HepG2 (cell line): ENCODE measurements around the gene ZMYND8. TPM values are rescaled to one million over a fixed set of nuclear protein-coding genes. Genes with fewer than 3 reads are reported as not detected.
A peak's percentile ranks its signal among the peaks of the same experiment; 100 is the strongest.

ENCODE experiments used
- CC2D1A ChIP-seq: sonication (generic); formaldehyde crosslinking; IDR thresholded peaks from 2 replicates; pipeline ENCODE4 v1.8.1; 2023; ENCODE audit warnings: mild to moderate bottlenecking, missing genetic modification reagents
- DPF2 ChIP-seq: sonication (generic); formaldehyde crosslinking; IDR thresholded peaks from 2 replicates; pipeline ENCODE4 v1.4.0; 2020; ENCODE audit warnings: mild to moderate bottlenecking, low read depth, missing genetic modification reagents, borderline replicate concordance
- HDAC6 ChIP-seq: fragments of 200-600 bp; sonication (generic); IDR thresholded peaks from 2 replicates; pipeline ENCODE4 v1.7.0; 2017; ENCODE audit warnings: mild to moderate bottlenecking, antibody characterized with exemption, low read length, low read depth
- JARID2 ChIP-seq: sonication (generic); formaldehyde crosslinking; IDR thresholded peaks from 2 replicates; pipeline ENCODE4 v1.8.1; 2023; ENCODE audit warnings: missing genetic modification reagents, inconsistent platforms; ENCODE audit not compliant: insufficient replicate concordance
- KDM1A ChIP-seq: IDR thresholded peaks from 2 replicates; pipeline ENCODE4 v1.6.1; 2016; ENCODE audit warnings: missing compliant biosample characterization
- KLF12 ChIP-seq: sonication (generic); formaldehyde crosslinking; IDR thresholded peaks from 2 replicates; pipeline ENCODE4 v1.4.0; 2020; ENCODE audit warnings: missing genetic modification reagents, borderline replicate concordance
- NFATC3 ChIP-seq: sonication (generic); formaldehyde crosslinking; IDR thresholded peaks from 2 replicates; pipeline ENCODE4 v1.5.1; 2020; ENCODE audit warnings: mild to moderate bottlenecking, missing genetic modification reagents
- RARA ChIP-seq: IDR thresholded peaks from 2 replicates; pipeline ENCODE4 v1.6.1; 2016; ENCODE audit warnings: missing genetic modification reagents, missing compliant biosample characterization
- SNAI1 ChIP-seq: sonication (generic); formaldehyde crosslinking; IDR thresholded peaks from 2 replicates; pipeline ENCODE4 v1.5.0; 2020; ENCODE audit warnings: mild to moderate bottlenecking, missing genetic modification reagents, borderline replicate concordance
- TGIF2 ChIP-seq: IDR thresholded peaks from 2 replicates; pipeline ENCODE4 v1.6.1; 2016; ENCODE audit warnings: control low read depth, missing compliant biosample characterization
- TOPORS ChIP-seq: sonication (generic); formaldehyde crosslinking; IDR thresholded peaks from 2 replicates; pipeline ENCODE4 v1.8.0; 2023; ENCODE audit warnings: mild to moderate bottlenecking, missing genetic modification reagents
- ZFP82 ChIP-seq: sonication (generic); formaldehyde crosslinking; IDR thresholded peaks from 2 replicates; pipeline ENCODE4 v1.5.1; 2020; ENCODE audit warnings: mild to moderate bottlenecking, missing genetic modification reagents, borderline replicate concordance
- polyA plus RNA-seq, 8 experiments: library from polyadenylated mRNA; depleted of rRNA in 3 of 8; stranded (reverse) in 7 of 8; unstranded in 1 of 8; fragments of >200 nt; fragmentation: Illumina TruSeq in 4 of 8; extraction: Trizol in 4 of 8; gene quantifications; 2 replicates each; pipeline versions ENCODE4 v1.2.1 to v1.2.3, GENCODE V29; 2011 to 2016; ENCODE audit warnings: low read depth in 4 of 8, missing spikeins in 1 of 8, mixed read lengths in 1 of 8; ENCODE audit not compliant: insufficient read depth in 1 of 8
- total RNA-seq, 5 experiments: library from RNA; depleted of rRNA; stranded (reverse); fragments of >200 nt; fragmentation: Illumina TruSeq; extraction: Trizol; gene quantifications; 2 replicates each; pipeline ENCODE4 v1.2.3, GENCODE V29; 2016; ENCODE audit warnings: low read depth in 1 of 5
- TF ChIP-seq, protein P1 (sequence below): IDR thresholded peaks from 2 replicates; pipeline ENCODE4 v1.6.1; 2016; ENCODE audit warnings: low read depth, control low read depth
- TF ChIP-seq, protein P2 (sequence below): sonication (generic); formaldehyde crosslinking; IDR thresholded peaks from 2 replicates; pipeline ENCODE4 v1.4.0; 2020; ENCODE audit warnings: missing genetic modification reagents
- TF ChIP-seq, protein P3 (sequence below): IDR thresholded peaks from 2 replicates; pipeline ENCODE4 v1.6.1; 2016; ENCODE audit warnings: low read depth, borderline replicate concordance
- TF ChIP-seq, protein P4 (sequence below): sonication (generic); formaldehyde crosslinking; IDR thresholded peaks from 2 replicates; pipeline ENCODE4 v1.8.0; 2022; ENCODE audit warnings: low read depth, missing genetic modification reagents

The ZMYND8 gene
- total and polyA plus RNA-seq, 2 of the 13 experiments (the other 11 are each of a cell fraction or from before 2014, with no cell fraction given), result 53.9 to 84.7 TPM

DNA sequence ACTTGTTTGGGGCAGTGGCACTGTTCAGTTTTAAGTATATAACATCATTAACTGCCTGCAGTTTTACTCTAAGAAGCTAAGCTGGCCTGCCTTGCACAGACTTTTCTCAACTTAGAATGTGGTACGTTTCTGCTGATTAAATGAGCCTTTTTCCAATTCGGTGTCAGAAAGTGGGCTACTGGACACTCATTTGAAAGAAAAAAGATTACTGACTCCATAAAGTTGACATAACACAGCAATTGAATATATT, 2.1 kb downstream of the ZMYND8 start (continued):
- TF ChIP-seq RARA (CRISPR knock-in tag) (no peak), ZFP82 (peak; percentile 68; the same call in 1 of the 2 replicates), KLF12 (CRISPR knock-in tag) (no peak), JARID2 (no peak), NFATC3 (CRISPR knock-in tag) (no peak), SNAI1 (CRISPR knock-in tag) (no peak), TGIF2 (CRISPR knock-in tag) (no peak), KDM1A (CRISPR knock-in tag) (no peak), HDAC6 (no peak; the same call in 1 of the 2 replicates), CC2D1A (CRISPR knock-in tag) (0 out of 2 replicates have a peak, but pooled peaks have one; percentile 19), TOPORS (CRISPR knock-in tag) (no peak), DPF2 (CRISPR knock-in tag) (no peak)
- TF ChIP-seq, protein P1, sequence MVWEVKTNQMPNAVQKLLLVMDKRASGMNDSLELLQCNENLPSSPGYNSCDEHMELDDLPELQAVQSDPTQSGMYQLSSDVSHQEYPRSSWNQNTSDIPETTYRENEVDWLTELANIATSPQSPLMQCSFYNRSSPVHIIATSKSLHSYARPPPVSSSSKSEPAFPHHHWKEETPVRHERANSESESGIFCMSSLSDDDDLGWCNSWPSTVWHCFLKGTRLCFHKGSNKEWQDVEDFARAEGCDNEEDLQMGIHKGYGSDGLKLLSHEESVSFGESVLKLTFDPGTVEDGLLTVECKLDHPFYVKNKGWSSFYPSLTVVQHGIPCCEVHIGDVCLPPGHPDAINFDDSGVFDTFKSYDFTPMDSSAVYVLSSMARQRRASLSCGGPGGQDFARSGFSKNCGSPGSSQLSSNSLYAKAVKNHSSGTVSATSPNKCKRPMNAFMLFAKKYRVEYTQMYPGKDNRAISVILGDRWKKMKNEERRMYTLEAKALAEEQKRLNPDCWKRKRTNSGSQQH (CRISPR knock-in tag), result no peak
- TF ChIP-seq, protein P2, sequence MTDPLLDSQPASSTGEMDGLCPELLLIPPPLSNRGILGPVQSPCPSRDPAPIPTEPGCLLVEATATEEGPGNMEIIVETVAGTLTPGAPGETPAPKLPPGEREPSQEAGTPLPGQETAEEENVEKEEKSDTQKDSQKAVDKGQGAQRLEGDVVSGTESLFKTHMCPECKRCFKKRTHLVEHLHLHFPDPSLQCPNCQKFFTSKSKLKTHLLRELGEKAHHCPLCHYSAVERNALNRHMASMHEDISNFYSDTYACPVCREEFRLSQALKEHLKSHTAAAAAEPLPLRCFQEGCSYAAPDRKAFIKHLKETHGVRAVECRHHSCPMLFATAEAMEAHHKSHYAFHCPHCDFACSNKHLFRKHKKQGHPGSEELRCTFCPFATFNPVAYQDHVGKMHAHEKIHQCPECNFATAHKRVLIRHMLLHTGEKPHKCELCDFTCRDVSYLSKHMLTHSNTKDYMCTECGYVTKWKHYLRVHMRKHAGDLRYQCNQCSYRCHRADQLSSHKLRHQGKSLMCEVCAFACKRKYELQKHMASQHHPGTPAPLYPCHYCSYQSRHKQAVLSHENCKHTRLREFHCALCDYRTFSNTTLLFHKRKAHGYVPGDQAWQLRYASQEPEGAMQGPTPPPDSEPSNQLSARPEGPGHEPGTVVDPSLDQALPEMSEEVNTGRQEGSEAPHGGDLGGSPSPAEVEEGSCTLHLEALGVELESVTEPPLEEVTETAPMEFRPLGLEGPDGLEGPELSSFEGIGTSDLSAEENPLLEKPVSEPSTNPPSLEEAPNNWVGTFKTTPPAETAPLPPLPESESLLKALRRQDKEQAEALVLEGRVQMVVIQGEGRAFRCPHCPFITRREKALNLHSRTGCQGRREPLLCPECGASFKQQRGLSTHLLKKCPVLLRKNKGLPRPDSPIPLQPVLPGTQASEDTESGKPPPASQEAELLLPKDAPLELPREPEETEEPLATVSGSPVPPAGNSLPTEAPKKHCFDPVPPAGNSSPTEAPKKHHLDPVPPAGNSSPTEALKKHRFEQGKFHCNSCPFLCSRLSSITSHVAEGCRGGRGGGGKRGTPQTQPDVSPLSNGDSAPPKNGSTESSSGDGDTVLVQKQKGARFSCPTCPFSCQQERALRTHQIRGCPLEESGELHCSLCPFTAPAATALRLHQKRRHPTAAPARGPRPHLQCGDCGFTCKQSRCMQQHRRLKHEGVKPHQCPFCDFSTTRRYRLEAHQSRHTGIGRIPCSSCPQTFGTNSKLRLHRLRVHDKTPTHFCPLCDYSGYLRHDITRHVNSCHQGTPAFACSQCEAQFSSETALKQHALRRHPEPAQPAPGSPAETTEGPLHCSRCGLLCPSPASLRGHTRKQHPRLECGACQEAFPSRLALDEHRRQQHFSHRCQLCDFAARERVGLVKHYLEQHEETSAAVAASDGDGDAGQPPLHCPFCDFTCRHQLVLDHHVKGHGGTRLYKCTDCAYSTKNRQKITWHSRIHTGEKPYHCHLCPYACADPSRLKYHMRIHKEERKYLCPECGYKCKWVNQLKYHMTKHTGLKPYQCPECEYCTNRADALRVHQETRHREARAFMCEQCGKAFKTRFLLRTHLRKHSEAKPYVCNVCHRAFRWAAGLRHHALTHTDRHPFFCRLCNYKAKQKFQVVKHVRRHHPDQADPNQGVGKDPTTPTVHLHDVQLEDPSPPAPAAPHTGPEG (CRISPR knock-in tag), result 0 out of 2 replicates have a peak, but pooled peaks have one; percentile 18
- TF ChIP-seq, protein P3, sequence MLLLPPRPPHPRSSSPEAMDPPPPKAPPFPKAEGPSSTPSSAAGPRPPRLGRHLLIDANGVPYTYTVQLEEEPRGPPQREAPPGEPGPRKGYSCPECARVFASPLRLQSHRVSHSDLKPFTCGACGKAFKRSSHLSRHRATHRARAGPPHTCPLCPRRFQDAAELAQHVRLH, result no peak; the same call in 1 of the 2 replicates
- TF ChIP-seq, protein P4, sequence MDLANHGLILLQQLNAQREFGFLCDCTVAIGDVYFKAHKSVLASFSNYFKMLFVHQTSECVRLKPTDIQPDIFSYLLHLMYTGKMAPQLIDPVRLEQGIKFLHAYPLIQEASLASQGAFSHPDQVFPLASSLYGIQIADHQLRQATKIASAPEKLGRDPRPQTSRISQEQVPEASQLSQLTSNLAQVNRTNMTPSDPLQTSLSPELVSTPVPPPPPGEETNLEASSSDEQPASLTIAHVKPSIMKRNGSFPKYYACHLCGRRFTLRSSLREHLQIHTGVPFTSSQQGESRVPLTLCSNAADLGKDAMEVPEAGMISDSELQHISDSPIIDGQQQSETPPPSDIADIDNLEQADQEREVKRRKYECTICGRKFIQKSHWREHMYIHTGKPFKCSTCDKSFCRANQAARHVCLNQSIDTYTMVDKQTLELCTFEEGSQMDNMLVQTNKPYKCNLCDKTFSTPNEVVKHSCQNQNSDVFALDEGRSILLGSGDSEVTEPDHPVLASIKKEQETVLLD, result no peak
